D341Med (cell line): ENCODE results near the gene ADCY10.
"Not testable (repeated sequence)": the region's sequence is repeated elsewhere in the genome, so short reads cannot be mapped to it uniquely, and the experiment has no call there.

Experiments used
- DNase-seq: peaks from one replicate; pipeline ENCODE4 v3.0.0; 2012; ENCODE audit warnings: low spot score

ADCY10 gene

GRCh38 chr1:167881069-167881468 is 32.9 kb downstream of the ADCY10 start:
- no peak for DNase-seq

GRCh38 chr1:167880580-167881021 is 33.3 kb downstream of the ADCY10 start:
- DNase-seq = no peak

GRCh38 chr1:167879508-167879907 is 34.4 kb downstream of the ADCY10 start:
- no peak for DNase-seq

- DNase-seq = no peak
Observed at GRCh38 chr1:167878372-167879160, 35.4 kb downstream of the ADCY10 start.

GRCh38 chr1:167876597-167877175 is 37.2 kb downstream of the ADCY10 start:
- no peak for DNase-seq

- no peak for DNase-seq
Observed at GRCh38 chr1:167871331-167871730, 42.6 kb downstream of the ADCY10 start.

GRCh38 chr1:167869157-167870001 is 44.6 kb downstream of the ADCY10 start:
- not testable (repeated sequence) for DNase-seq

GRCh38 chr1:167866739-167867414 is 47.1 kb downstream of the ADCY10 start:
- not testable (repeated sequence) for DNase-seq

GRCh38 chr1:167866326-167866725 is 47.6 kb downstream of the ADCY10 start:
- not testable (repeated sequence) for DNase-seq

- not testable (repeated sequence) for DNase-seq
Observed at GRCh38 chr1:167865804-167866308, 48.1 kb downstream of the ADCY10 start.

- not testable (repeated sequence) for DNase-seq
Observed at GRCh38 chr1:167865193-167865592, 48.7 kb downstream of the ADCY10 start.

- no peak for DNase-seq
Observed at GRCh38 chr1:167864392-167865032, 49.4 kb downstream of the ADCY10 start.

GRCh38 chr1:167863921-167864279 is 50.0 kb downstream of the ADCY10 start:
- DNase-seq = no peak

- not testable (repeated sequence) for DNase-seq
Observed at GRCh38 chr1:167863191-167863920, 50.6 kb downstream of the ADCY10 start.

GRCh38 chr1:167862432-167863076 is 51.4 kb downstream of the ADCY10 start:
- DNase-seq = no peak

GRCh38 chr1:167861664-167862381 is 52.1 kb downstream of the ADCY10 start:
- DNase-seq = no peak

GRCh38 chr1:167860231-167860923 is 53.6 kb downstream of the ADCY10 start:
- DNase-seq = no peak

- DNase-seq = no peak
Observed at GRCh38 chr1:167856711-167857418, 57.1 kb downstream of the ADCY10 start.
